MG63 (cell line): ENCODE data around the gene COL21A1. TPM values are rescaled to one million over a fixed set of nuclear protein-coding genes. Genes with fewer than 3 reads are reported as not detected.

Source experiments
- DNase-seq: peaks from one replicate; pipeline ENCODE4 v3.0.0-alpha.2; 2020
- H3K27me3 ChIP-seq: fragments of 250-450 bp; sonication (Bioruptor Pico); 2 replicates; pipeline ENCODE4 v1.5.1; 2020; ENCODE audit warnings: mild to moderate bottlenecking, moderate library complexity
- H3K36me3 ChIP-seq: fragments of 250-450 bp; sonication (Bioruptor Pico); 2 replicates; pipeline ENCODE4 v1.5.1; 2020; ENCODE audit warnings: mild to moderate bottlenecking, moderate library complexity
- H3K4me3 ChIP-seq: fragments of 250-450 bp; sonication (Bioruptor Pico); 2 replicates; pipeline ENCODE4 v1.5.1; 2020; ENCODE audit warnings: mild to moderate bottlenecking, moderate library complexity
- H3K9me3 ChIP-seq: fragments of 250-450 bp; sonication (Bioruptor Pico); 2 replicates; pipeline ENCODE4 v1.5.1; 2020; ENCODE audit warnings: mild to moderate bottlenecking, moderate library complexity
- total RNA-seq: library from RNA; depleted of rRNA; stranded (reverse); fragments of >200 nt; shearing (Covaris generic); gene quantifications from 2 replicates; pipeline ENCODE4 v1.2.3, GENCODE V29; 2014; ENCODE audit warnings: low replicate concordance

The COL21A1 gene
- total RNA-seq, 1 experiment from 2014 or later, result not detected

GRCh38 chr6:56259234-56260077 lies 12.1 kb upstream of the COL21A1 start:
- Histone ChIP-seq H3K27me3 (no peaks in the 10 kb centered on the region), H3K4me3 (no peak overlapping the region), H3K9me3 (no peaks in the 10 kb centered on the region), H3K36me3 (no peaks in the 10 kb centered on the region)
- DNase-seq, result no peak

GRCh38 chr6:56255349-56255748 lies 8.0 kb upstream of the COL21A1 start:
- no peak overlapping the region for H3K4me3 ChIP-seq
- H3K9me3 ChIP-seq, result no peaks in the 10 kb centered on the region
- no peak for DNase-seq
- H3K36me3 ChIP-seq, result no peaks in the 10 kb centered on the region
- H3K27me3 ChIP-seq, result no peaks in the 10 kb centered on the region

GRCh38 chr6:56250266-56250665 lies 2.9 kb upstream of the COL21A1 start:
- Histone ChIP-seq H3K36me3 (no peaks in the 10 kb centered on the region), H3K4me3 (no peak overlapping the region), H3K9me3 (no peaks in the 10 kb centered on the region), H3K27me3 (no peaks in the 10 kb centered on the region)
- no peak for DNase-seq

GRCh38 chr6:56247654-56248122 lies 308 bp upstream of the COL21A1 start:
- H3K27me3 ChIP-seq, result no peaks in the 10 kb centered on the region
- H3K4me3 ChIP-seq, result no peak overlapping the region
- H3K36me3 ChIP-seq, result no peaks in the 10 kb centered on the region
- no peaks in the 10 kb centered on the region for H3K9me3 ChIP-seq
- no peak for DNase-seq

- no peak for DNase-seq
- H3K36me3 ChIP-seq, result no peaks in the 10 kb centered on the region
- no peak overlapping the region for H3K4me3 ChIP-seq
- no peaks in the 10 kb centered on the region for H3K27me3 ChIP-seq
- H3K9me3 ChIP-seq, result no peaks in the 10 kb centered on the region
Observed at GRCh38 chr6:56246541-56246880, 869 bp downstream of the COL21A1 start.

GRCh38 chr6:56245903-56246351 lies 1.5 kb downstream of the COL21A1 start:
- H3K36me3 ChIP-seq, result no peaks in the 10 kb centered on the region
- H3K27me3 ChIP-seq, result no peaks in the 10 kb centered on the region
- H3K4me3 ChIP-seq, result no peak overlapping the region
- no peaks in the 10 kb centered on the region for H3K9me3 ChIP-seq
- no peak for DNase-seq

- Histone ChIP-seq H3K27me3 (no peaks in the 10 kb centered on the region), H3K4me3 (no peak overlapping the region)
Observed at GRCh38 chr6:56244528-56245253, 2.7 kb downstream of the COL21A1 start.

GRCh38 chr6:56244089-56244488 lies 3.3 kb downstream of the COL21A1 start:
- DNase-seq, result no peak
- Histone ChIP-seq H3K4me3 (no peak overlapping the region), H3K27me3 (no peaks in the 10 kb centered on the region), H3K36me3 (no peaks in the 10 kb centered on the region), H3K9me3 (no peaks in the 10 kb centered on the region)

More at GRCh38 chr6:56244528-56245253, 2.7 kb downstream of the COL21A1 start:
- no peak for DNase-seq
- Histone ChIP-seq H3K9me3 (no peaks in the 10 kb centered on the region), H3K36me3 (no peaks in the 10 kb centered on the region)

GRCh38 chr6:56243518-56244070 lies 3.8 kb downstream of the COL21A1 start:
- no peaks in the 10 kb centered on the region for H3K36me3 ChIP-seq

GRCh38 chr6:56242346-56242745 lies 5.0 kb downstream of the COL21A1 start:
- Histone ChIP-seq H3K4me3 (no peak overlapping the region), H3K36me3 (no peaks in the 10 kb centered on the region), H3K27me3 (no peaks in the 10 kb centered on the region), H3K9me3 (no peaks in the 10 kb centered on the region)
- DNase-seq, result no peak

More at GRCh38 chr6:56243518-56244070, 3.8 kb downstream of the COL21A1 start:
- no peak overlapping the region for H3K4me3 ChIP-seq
- DNase-seq, result no peak
- H3K27me3 ChIP-seq, result no peaks in the 10 kb centered on the region
- no peaks in the 10 kb centered on the region for H3K9me3 ChIP-seq

GRCh38 chr6:56241124-56241802 lies 6.1 kb downstream of the COL21A1 start:
- no peaks in the 10 kb centered on the region for H3K27me3 ChIP-seq
- no peaks in the 10 kb centered on the region for H3K36me3 ChIP-seq
- H3K4me3 ChIP-seq, result no peak overlapping the region
- no peak for DNase-seq
- H3K9me3 ChIP-seq, result no peaks in the 10 kb centered on the region

GRCh38 chr6:56238352-56238751 lies 9.0 kb downstream of the COL21A1 start:
- Histone ChIP-seq H3K36me3 (no peaks in the 10 kb centered on the region), H3K9me3 (no peaks in the 10 kb centered on the region), H3K27me3 (no peaks in the 10 kb centered on the region), H3K4me3 (no peak overlapping the region)
- DNase-seq, result no peak

- Histone ChIP-seq H3K36me3 (no peaks in the 10 kb centered on the region), H3K4me3 (no peak overlapping the region), H3K9me3 (no peaks in the 10 kb centered on the region), H3K27me3 (no peaks in the 10 kb centered on the region)
- DNase-seq, result peak; percentile 13
Observed at GRCh38 chr6:56235245-56235644, 12.1 kb downstream of the COL21A1 start.

- Histone ChIP-seq H3K27me3 (no peaks in the 10 kb centered on the region), H3K9me3 (no peaks in the 10 kb centered on the region), H3K36me3 (no peaks in the 10 kb centered on the region), H3K4me3 (no peak overlapping the region)
- DNase-seq, result no peak
Observed at GRCh38 chr6:56232436-56232835, 14.9 kb downstream of the COL21A1 start.

- no peaks in the 10 kb centered on the region for H3K27me3 ChIP-seq
- no peak for DNase-seq
- no peak overlapping the region for H3K4me3 ChIP-seq
- H3K36me3 ChIP-seq, result no peaks in the 10 kb centered on the region
- H3K9me3 ChIP-seq, result no peaks in the 10 kb centered on the region
Observed at GRCh38 chr6:56231827-56232226, 15.6 kb downstream of the COL21A1 start.

GRCh38 chr6:56230976-56231566 lies 16.3 kb downstream of the COL21A1 start:
- H3K9me3 ChIP-seq, result no peaks in the 10 kb centered on the region
- no peak overlapping the region for H3K4me3 ChIP-seq
- no peaks in the 10 kb centered on the region for H3K36me3 ChIP-seq
- H3K27me3 ChIP-seq, result no peaks in the 10 kb centered on the region
- no peak for DNase-seq
